OCI-LY3 (cell line): Measurements from ENCODE around the gene SLCO4A1.

ENCODE experiments used
- EZH2phosphoT487 ChIP-seq: fragments of 200-600 bp; shearing (Covaris generic); IDR thresholded peaks from 2 replicates; pipeline ENCODE4 v1.6.1; 2018; ENCODE audit warnings: antibody characterized with exemption, mixed run types, low read depth
- TF ChIP-seq, protein P1 (sequence below): fragments of 200-600, 300-600 bp; sonication (generic); IDR thresholded peaks from 2 replicates; pipeline ENCODE4 v1.5.1; 2014; ENCODE audit warnings: antibody characterized with exemption, low read length, low read depth

DNA sequence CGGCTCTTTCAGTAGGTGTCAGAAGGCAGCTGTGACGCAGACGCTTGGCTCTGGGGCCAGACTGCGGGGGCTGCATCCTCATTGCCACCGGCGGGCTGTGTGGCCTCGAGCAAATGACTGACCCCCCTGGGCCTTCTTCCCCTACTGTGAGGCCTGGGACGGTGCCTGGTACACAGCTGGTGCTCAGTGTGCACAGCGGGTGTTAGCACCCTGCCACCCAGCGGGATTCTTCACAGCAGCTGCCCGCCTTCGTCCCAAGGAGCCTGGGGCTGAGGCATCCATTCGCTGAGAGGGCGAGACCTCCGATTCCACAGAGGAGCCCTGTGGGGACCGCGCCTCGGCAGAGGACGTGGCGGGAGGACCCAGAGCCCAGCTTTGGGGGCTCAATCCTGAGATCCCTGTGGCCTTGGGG lies 10.6 kb downstream of the SLCO4A1 start:
- TF ChIP-seq, protein P1, sequence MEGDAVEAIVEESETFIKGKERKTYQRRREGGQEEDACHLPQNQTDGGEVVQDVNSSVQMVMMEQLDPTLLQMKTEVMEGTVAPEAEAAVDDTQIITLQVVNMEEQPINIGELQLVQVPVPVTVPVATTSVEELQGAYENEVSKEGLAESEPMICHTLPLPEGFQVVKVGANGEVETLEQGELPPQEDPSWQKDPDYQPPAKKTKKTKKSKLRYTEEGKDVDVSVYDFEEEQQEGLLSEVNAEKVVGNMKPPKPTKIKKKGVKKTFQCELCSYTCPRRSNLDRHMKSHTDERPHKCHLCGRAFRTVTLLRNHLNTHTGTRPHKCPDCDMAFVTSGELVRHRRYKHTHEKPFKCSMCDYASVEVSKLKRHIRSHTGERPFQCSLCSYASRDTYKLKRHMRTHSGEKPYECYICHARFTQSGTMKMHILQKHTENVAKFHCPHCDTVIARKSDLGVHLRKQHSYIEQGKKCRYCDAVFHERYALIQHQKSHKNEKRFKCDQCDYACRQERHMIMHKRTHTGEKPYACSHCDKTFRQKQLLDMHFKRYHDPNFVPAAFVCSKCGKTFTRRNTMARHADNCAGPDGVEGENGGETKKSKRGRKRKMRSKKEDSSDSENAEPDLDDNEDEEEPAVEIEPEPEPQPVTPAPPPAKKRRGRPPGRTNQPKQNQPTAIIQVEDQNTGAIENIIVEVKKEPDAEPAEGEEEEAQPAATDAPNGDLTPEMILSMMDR = no peak
- no peak for TF ChIP-seq EZH2phosphoT487
